Left colon (tissue), 2 donors: Measurements from ENCODE around the gene LBH. TPM values are rescaled to one million over a fixed set of nuclear protein-coding genes. Genes with fewer than 3 reads are reported as not detected.

ENCODE experiments used
- ATAC-seq: fragments of 200-7000 bp; cut with Tn5 transposase; one replicate; pipeline ENCODE4 v1.9.1; 2020; ENCODE audit warnings: mild to moderate bottlenecking, moderate library complexity
- DNase-seq, 2 donors: peaks; one replicate each; pipeline ENCODE4 v3.0.0-alpha.2; 2020
- intact Hi-C, 2 donors: fragments of 100-400 bp; cut with DNase I in 1 of 2; cut with micrococcal nuclease in 1 of 2; formaldehyde crosslinking; loops; one replicate each; pipeline versions ENCODE4 v1.11.2 to v1.14.0; 2022; cut with DNase I, micrococcal nuclease
- total RNA-seq, 2 donors: library from RNA; stranded (reverse); fragmentation: NEBNext Ultra II Directional; extraction: Animal tissue kit (Norgen Biotek cat#: 25700); gene quantifications; one replicate each; pipeline ENCODE4 v1.2.1, GENCODE V29; 2021
- donor health status: DM: no; HTN: no; CAD: no.
- donor health status: DM: yes; HTN: yes; CAD: no.

LBH gene
- total RNA-seq, 2 donors from 2014 or later, result 7.5 to 14.5 TPM

DNA sequence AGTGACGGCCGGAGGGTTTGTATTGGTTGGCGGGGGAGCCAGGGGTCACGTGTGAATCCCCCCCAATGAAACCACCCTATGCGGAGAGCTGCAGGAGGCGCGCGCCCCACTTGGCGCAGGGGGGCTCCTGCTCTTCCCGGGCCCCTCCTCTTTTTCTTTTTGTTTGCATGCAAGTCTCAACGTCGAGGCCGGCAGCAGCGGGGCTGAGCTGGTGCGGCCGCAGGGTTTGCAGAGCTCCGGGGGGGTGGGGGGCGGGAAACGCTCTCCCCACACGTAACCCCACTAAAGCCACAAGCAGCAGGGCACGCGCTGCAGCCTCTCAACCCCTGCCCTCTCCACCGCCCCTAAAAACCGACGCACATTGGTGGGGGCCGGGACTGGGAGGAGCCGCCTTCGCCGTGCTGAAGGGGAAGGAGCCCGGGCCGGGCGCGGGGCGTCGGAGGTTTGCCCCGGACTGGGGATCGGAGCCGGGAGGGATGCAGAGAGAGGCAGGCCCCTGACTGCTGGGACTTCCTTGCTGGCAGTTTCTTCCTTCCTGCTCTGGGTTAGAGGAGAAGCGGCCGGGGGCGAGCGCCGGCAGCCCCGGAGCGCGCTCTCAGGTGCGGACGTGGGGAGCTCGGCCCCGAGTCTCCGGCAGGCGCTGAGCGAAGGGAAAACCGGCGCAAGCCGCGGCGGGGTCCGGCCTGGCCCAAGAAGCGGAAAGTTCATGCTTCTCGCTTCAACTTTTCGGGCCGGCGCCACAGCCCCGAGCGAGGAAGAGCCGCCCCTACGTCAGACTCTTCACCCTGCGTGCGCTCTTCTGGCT is 864 bp downstream of the LBH start:
- DNase-seq (peak in 1 of 2 donors; percentile 64), ATAC-seq (peak; percentile 53)
- intact Hi-C loops, result loop anchor here in 1 of 2 donors (10.0 kb wide), 1 partner anchor 173 kb away; no protein-coding TSS in a partner anchor

DNA sequence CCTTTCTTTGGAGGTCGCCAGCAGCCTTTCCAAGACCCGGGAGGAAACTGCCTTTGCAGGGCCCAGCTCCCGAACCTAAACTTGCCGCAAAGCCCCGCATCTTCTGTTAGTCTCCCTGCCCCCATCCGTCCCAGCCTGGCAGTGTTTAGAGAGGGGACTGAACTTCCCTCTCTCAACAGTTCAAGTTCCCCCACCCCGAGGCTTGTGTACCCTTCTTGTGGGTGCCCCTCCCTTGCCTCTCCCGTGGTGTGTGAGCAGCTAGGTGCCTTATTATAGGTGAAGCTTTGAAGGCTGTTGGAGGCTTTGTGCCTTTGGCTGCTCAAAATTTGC is 1.4 kb downstream of the LBH start:
- no peak for DNase-seq
- peak; percentile 12 for ATAC-seq
- intact Hi-C loops, result loop anchor here in 1 of 2 donors (10.0 kb wide), 1 partner anchor 172 kb away; no protein-coding TSS in a partner anchor

GRCh38 chr2:30233271-30234009 is 2.1 kb downstream of the LBH start:
- intact Hi-C loops, result loop anchor here in 1 of 2 donors (10.0 kb wide), 1 partner anchor 171 kb away; no protein-coding TSS in a partner anchor
- no peak for DNase-seq
- ATAC-seq, result no peak

- intact Hi-C loops, result loop anchor here in 1 of 2 donors (10.0 kb wide), 1 partner anchor 170 kb away; no protein-coding TSS in a partner anchor
- ATAC-seq (no peak), DNase-seq (no peak)
Measured at GRCh38 chr2:30234180-30234971, 3.0 kb downstream of the LBH start.

DNA sequence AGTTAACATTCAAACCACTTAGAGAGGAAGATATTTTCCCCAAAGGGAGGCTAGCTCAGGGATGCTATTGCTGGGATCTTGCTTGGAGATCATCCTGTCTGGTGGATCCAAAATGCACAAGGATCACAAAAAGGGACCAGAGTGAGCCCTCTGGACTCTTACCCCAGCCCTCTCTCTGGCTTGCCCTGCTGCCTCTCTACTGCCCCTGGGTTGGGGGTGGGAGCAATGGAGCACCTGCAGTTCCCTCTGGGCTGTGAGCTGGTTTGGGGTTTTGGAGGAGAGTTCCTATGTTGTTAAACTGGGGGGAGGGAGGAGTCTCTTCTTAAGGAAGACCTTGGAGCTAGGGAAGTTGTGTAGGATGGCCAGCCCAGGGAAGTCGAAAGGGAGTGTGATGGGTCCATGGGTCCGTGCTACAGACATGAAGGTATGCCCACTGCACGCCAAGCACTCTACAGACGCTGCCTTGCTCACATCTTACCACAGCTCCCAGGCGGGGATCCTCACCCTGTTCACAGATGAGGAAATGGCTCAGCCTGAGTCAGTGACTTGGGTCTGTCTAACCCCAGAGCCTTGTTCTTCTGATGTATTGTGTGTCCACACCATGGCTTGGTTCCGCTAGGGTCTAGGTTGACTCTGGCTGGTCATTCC is 3.8 kb downstream of the LBH start:
- ATAC-seq (no peak), DNase-seq (no peak)
- intact Hi-C loops, result loop anchor here in 1 of 2 donors (10.0 kb wide), 1 partner anchor 170 kb away; no protein-coding TSS in a partner anchor

DNA sequence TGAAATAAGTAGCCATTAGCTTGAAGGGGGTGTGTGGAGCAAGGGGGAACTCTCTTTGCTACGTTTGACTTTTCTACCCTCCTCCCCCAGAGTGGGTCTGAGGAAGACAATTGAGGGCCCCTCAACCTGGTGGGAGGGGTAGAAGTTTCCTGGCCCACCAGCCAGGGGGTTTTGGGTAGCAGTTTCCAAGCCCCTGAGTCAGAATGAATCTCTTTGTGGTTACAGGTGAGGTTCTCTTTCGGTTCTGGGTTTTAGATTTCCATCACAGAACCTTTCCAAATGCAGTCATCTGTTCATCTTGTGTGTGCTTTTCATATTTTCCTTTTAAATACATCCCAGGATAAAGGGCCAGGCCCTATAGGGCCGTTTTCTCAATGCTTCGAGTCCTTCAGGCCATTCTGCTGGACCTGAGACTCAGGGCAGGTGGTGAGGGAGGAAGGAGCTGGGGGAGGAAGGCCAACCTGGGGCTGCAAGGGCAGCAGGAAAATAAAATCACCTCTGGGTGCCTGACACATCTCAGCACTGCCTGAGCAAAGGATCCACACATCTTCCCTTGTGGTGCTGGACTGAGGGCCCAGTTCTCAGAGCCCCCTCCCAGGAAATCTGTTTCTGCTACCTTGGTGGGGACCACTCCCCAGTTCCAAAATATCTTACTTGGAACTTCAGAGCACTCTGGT is 4.7 kb downstream of the LBH start:
- DNase-seq (no peak), ATAC-seq (no peak)
- intact Hi-C loops, result loop anchor here in 1 of 2 donors (10.0 kb wide), 1 partner anchor 169 kb away; no protein-coding TSS in a partner anchor

DNA sequence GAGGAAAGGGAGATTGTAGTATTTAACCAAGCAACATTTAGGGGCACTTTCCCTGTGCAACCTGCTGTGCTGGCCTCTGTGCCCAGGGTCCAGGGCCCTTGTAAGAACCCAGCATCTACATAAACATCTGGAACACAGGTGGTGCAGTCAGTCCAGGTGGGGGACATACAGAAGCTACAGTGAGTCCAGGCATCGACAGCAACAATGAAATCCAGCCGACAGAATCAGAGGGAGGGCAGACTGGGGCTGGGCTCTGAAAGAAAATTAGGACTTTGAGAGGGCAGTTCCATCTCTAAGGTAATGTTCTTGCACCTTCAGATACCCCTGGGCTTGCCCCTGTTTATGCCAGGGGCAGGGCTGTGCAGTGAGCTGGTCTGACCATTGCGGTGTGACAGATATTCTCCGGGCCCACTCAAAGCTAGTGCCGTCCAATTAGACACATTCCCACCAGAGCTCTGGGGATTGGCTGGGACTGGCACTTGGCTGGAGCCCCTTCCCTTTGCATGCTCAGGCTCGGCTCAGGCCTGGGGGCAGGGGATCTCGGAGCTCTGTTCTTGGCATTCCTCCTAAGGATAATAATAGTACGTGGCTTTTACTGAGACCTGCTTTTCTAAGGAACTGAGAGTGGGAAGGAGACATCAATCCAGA is 5.4 kb downstream of the LBH start:
- DNase-seq, result no peak
- no peak for ATAC-seq
- intact Hi-C loops, result loop anchor here in 1 of 2 donors (10.0 kb wide), 1 partner anchor 168 kb away; no protein-coding TSS in a partner anchor

GRCh38 chr2:30237239-30237965 is 6.1 kb downstream of the LBH start:
- DNase-seq, result no peak
- intact Hi-C loops, result loop anchor here in 1 of 2 donors (10.0 kb wide), 1 partner anchor 167 kb away; no protein-coding TSS in a partner anchor
- no peak for ATAC-seq

GRCh38 chr2:30237966-30238800 is 6.8 kb downstream of the LBH start:
- ATAC-seq, result no peak
- DNase-seq, result no peak
- intact Hi-C loops, result loop anchor here in 1 of 2 donors (10.0 kb wide), 1 partner anchor 167 kb away; no protein-coding TSS in a partner anchor

DNA sequence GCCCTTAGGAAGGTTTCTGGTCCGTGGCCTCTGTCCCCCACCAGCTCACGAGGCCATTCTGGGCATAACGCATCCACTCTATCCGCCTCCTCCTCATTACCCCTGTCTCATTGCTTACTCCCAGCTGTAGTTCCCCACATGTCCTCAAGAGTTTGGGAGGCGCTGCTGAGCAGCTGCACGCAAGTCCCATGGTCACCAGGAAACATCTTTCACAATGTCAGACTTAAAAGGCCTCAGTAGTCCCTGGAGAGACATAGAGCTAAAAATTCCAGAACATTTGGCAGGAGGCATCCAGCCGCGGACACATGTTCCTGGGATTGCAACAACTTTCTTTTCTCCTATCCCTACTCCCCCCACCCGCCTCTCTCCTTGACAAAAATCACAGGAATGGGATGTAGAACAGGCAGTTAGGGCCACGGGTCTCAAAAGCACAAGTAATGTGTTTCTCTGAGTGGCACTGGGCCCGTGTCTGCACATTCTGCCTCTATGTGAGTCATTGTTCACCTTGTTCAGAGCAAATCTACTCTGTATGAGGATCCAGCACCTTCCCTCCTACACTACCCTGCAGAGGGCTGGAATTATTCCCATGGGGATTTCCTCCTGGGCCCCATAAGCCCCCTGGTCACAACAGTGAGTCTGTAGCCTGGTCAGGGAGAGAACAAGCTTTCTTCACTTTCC is 8.1 kb downstream of the LBH start:
- intact Hi-C loops, result loop anchor here in 1 of 2 donors (10.0 kb wide), 1 partner anchor 165 kb away; no protein-coding TSS in a partner anchor
- DNase-seq (peak; percentile 47 to 76), ATAC-seq (peak; percentile 86)

DNA sequence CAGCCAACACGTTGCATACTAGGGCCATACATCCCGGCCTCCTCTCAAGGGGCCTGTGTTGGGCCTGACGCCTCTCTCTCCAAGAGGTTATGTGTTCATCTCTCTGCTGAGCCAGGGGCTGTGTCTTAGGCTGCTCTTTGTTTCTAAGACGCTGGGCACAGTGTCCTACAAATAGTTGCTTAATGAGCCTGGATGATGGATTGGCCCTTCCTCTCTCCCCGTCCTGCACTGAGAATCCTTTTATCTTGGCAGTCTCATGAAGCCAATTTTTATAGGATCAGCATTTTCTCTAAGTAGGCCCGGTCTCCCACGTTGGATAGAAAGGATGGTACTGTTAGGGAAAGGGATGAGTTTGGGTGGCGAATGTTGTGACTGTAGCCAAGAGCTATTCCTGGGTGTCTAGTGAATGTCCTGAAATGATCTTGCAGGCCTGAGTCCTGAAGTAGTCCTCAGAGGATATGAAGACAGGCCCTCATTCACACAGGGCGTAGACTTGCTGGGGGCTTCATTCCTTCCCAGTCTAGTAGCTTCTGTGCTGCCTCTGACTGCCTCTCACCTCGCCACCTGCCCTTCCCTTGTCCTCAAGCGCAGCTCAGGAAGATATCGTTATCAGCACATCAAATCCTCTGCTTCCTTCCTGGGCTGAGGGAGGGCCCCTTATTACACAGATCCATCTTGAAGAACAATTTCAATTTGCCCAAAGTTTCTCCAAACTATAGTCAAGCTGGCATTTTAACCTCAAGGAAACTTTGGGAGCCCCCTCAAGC is 8.8 kb downstream of the LBH start:
- no peak for ATAC-seq
- intact Hi-C loops, result loop anchor here in 1 of 2 donors (10.0 kb wide), 1 partner anchor 165 kb away; no protein-coding TSS in a partner anchor
- no peak for DNase-seq

DNA sequence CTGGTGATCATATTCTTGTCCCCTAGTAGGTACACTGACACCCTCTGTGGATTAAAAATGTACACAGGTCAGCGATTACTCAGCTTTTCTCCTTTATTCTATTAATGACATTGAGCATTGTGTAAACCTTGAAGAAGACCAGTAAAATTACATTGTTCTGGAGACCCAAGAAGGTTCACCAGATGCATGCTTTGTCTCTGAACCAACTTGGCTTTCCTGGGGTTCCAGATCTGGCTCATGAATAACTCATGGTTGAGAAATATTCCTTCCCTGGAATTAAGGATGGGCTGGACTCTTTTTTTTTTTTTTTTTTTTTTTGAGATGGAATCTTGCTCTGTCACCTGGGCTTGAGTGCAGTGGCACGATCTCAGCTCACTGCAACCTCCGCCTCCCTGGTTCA is 11.9 kb downstream of the LBH start:
- no peak for ATAC-seq
- DNase-seq, result no peak
- intact Hi-C loops, result no loop called here

DNA sequence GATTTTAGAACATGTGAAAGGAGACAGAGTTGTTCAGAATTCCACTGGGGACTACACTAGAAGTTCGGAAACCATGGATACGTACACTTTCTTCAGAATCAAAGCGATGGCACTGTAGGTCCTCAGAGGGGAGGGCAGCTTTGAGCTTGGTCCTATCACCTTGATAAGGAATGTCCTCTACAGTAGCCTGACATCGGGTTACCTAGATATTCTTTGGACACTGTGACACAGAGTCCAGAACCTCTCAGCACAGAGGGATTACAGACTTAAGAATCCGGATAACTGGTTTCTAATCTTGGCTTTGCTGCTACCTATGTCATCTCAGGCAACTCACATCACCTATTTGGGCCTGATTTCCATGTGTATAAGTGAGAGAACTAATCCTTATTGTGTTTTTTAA is 14.0 kb downstream of the LBH start:
- ATAC-seq, result no peak
- no peak for DNase-seq
- intact Hi-C loops, result no loop called here

DNA sequence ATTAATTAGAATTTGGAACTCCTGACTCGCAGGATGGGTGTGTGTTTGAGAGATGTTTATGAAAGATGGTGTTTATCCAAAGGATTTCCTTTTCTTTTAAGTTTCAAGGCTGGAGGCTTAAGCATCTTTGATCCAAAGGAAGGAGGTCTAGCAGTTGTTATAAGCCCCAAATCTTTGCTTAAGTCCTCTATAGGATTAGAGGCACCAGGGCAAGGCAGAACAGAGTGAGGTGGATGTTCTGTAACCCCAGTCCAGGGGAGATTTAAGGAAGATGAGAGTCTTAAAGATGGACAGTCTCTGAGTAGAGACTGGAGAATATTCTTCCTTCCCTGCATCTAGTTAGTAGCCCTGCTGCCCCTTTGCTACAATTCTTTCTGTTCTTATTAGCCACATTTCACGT is 17.5 kb downstream of the LBH start:
- no peak for ATAC-seq
- intact Hi-C loops, result no loop called here

More for the DNA sequence above, 17.5 kb downstream of the LBH start:
- DNase-seq, result no peak
